NCI-H1092 treated with DMSO at 0.1 percent for 48 hours (cell line): ENCODE measurements around the gene STYXL2.
A peak's percentile ranks its signal among the peaks of the same experiment; 100 is the strongest.

Source experiments
- DNase-seq: peaks from one replicate; lab custom pipeline; 2025; lab: John Stamatoyannopoulos, UW

STYXL2 gene

GRCh38 chr1:167093846-167094516, at the start of gene STYXL2:
Gene STYXL2 (plus strand): TSS chr1:167094075. CDS start chr1:167094850, 775 bp downstream.
- no peak for DNase-seq

DNA sequence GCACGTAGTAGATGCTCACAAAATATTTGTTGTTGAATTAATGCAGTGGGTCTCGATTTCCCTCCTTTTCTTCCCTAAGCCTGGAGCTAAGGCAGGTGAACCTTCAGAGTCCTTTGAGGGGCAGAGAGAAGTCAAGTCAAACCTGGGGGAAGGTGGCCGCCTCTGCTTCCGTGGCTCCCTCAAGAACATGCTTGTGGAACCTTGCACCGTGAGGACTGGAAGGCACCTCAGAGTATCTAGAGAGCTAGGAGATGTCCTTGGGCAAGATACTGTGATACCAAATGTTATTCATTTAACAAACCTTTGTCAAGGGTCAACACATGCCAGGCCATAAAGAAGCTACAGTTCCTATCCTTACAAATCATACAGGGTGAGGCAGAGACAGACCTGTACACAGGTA, 42.0 kb upstream of the STYXL2 start:
- DNase-seq, result no peak

DNA sequence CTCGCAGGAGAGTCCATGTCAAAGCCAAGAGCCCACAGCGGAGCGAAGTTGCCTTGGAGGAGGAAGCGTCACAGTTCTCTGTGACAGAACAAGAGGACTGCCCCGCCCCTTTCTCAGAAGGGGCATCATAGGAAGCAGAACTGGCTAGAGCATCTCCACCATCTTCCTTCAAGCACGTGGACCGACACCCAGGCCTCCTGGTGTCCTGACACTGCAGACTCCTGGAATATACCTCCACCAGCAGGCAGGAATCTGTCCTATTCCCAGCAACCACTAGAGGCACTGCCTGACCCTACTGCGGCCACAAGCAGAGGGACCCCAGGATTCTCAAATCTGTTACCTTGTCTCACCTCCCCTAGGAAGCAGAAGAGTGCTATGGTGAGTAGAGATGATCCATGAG, 41.5 kb upstream of the STYXL2 start:
- peak; percentile 12 for DNase-seq

GRCh38 chr1:167054531-167054930, 39.3 kb upstream of the STYXL2 start:
- DNase-seq, result no peak

DNA sequence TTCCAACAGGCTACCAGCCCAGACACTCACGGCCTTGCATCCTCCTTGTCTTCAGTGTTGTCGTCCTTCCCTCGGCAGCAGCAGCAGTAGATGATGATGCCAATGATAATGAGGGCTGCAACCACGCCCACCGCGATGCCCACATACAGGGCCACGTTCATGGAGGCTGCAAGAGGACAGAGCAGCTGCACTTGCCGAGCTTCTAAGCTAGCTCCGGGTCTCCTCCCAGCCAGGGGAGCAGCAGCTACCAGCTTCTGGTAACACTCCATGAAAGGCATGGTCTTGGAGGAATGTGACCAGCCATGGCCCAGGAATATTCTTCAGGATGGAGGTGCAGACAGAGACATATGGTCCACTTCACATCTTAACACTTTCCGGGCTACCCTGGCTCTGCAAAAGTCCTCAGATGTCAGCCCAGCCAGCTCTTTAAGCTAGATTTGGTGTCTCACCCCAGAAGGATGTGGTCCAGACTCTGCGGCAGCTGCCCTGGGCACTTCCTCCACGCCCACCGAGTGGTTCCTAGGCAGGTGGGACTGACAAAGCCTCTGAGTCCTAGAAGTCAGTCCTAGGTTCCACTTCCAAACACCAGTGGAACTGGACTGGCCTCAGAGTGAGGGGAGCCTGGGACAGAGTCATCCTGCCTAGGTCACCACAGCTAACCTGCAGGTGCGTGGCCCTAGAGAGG, 38.8 kb upstream of the STYXL2 start:
- DNase-seq, result no peak

DNA sequence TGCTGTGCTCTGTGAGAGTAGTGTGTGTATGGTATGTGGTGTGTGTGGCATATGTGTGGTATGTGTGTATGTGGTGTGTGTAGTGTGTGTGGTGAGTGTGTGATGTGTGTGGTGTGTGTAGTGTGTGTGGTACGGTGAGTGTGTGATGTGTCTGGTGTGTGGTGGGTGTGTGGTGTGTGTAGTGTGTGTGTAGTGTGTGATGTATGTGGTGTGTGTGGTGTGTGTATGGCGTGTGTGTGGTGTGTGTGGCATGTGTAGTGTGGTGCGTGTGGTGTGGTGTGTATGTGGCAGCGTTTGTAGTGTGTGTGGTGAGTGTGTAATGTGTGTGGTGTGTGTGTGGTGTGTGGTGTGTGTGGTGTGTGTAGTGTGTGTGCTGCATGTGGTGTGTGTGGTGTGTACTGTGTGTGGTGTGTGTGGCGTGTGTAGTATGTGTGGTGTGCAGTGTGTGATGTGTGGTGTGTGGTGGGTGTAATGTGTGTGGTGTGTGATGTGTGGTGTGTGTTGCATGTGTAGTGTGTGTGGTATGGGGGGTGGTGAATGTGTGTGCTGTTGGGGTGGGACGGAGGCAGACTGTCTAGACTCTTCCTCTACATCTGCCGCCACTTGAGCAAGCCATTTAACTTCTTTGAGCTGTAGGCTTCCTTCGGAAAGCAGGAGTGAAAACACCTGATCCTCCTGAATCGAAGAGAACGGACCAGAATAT, 37.2 kb upstream of the STYXL2 start:
- no peak for DNase-seq

GRCh38 chr1:167057241-167057688, 36.6 kb upstream of the STYXL2 start:
- peak; percentile 89 for DNase-seq

DNA sequence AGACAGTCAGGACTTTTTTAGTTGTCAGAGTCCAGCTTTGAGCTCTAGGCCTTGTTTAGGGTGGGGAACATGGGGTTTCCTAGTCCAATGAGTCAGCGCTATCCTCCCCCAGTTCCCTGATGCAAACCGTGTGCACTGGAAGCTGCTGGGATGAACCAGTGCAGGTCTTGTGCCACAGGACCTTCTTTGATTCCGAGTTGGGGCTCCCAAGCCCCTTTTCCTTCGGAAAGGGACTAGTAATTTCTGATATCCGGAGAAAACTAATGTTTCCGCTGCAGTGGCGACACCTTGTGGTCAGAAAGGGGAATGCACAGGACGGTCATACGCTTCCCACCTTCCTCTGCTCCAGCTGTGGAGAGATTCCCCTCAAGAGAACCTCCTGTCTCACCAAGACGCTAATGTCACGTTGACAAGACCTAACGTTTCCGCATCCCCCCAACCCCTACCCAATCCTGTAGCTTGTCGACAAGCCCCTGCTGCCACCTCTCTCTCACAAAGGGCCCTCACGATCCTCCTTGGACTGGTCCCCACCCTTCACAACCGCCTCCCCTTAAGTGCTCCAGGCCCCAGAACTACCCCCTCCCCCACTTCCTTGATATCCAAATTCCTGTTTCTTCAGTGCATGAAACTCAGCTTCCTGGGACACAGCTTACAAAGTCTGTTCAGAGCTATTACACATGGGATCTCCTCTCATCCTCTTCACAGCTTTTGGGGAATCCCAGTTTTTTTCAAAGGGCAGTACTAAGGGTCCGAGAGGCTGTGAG, 34.6 kb upstream of the STYXL2 start:
- DNase-seq, result peak; percentile 47

DNA sequence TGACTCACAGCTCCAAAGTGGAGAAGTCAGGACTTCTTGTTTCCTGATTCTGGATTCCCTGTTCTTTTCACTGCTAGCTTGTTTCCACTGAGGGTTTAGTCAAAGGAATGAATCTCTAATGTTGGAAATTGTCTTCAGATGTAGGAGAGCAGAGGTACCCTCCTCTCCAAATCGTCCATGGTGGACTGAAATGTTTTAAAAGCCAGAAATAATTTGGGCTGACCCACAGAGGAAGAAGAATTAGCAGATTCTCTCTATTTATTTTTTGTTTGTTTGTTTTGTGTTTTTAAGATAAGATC, 34.1 kb upstream of the STYXL2 start:
- DNase-seq, result no peak

- DNase-seq, result no peak
Measured at GRCh38 chr1:167060141-167061072, 33.5 kb upstream of the STYXL2 start.

DNA sequence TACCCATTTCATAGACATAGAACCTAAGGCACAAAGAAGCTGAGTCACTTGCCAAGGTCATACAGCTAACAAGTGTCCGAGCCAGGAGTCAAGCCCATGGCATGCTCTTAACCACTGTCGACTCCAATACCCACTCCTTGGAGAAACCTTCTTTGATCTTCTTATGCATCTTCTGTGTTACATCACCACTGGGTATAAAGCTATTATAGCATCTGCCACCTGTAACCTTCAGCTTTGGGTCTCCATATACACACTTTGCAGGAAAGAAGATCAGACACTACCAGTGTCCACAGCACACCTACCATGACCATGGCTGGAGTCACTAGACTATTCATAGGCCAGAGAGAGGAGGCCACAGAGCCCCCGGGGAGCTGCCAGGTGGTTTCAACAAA, 32.8 kb upstream of the STYXL2 start:
- no peak for DNase-seq

DNA sequence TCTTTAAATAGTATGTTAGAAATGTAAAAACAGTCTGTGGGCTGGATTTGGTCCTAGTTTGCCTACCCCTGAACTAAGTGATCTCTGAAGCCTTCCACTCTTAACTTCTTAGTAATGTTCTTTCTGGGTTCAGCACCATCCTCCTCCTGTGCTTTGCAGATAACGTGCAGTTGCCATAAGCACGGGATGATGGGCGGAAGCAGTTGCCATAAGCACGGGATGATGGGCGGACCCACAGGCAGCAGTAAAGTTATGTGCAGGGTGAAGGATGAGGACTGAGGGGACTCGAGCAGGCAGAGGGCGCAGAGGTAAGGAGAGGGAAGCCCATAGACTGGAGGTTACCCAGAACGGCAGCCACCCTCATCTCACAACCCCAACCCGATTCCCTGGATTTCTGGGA, 29.3 kb upstream of the STYXL2 start:
- no peak for DNase-seq

DNA sequence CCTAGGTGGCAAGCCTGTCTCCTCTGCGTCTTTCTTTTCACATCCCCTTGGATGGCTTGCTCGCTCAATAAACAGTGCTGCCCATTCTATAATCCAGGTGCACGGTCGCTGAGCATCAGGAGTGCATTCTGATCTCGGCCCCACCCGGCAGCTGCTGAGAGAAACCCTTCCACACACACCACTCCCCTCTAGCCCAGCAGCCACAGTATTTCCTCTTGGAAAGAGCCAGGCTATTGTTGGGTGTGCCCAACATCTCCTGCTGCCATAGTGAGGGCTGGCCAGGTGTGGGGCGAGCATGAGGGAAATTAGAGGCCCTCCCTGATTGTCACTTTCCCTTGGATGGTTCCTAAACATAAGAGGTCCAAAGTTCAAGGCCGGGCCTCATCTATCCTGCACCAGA, 28.4 kb upstream of the STYXL2 start:
- no peak for DNase-seq

DNA sequence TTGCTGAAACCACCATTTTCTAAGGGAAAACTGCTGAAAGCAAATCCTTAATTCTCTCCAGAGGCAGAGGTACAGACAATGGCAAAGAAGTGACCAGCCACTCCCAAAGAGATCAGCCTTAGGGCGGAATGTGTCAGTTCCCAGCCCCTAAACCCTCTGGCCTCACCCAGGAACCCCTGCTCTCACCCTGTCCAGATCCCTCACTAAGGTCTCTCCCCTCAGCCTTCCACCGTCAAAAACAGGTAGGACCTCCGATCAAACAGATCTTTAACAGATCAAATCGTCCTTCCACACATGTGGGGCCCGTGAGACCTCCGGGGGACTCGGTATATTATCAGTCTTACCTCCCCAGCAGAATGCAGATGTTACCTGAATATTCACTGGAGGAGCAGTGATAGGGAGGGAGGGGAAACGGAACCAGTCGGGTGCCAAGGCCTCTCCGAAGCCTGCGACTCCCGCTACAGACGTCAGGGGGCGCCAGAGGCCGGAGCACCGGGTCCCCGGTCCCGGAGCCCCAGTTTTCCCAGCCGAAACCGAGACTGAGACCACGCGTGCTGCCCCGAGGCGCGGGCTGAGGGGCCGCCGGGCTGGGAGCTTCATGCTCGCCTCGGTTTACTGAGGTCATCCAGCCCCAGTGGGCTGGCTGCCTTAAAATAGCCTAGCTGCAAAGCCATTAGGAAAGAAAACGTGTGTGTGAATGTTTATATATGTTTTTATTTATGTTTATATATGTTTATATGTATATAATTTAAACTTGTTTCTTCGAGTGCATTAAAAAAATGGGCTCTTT, 27.3 kb upstream of the STYXL2 start:
- DNase-seq, result peak; percentile 77

DNA sequence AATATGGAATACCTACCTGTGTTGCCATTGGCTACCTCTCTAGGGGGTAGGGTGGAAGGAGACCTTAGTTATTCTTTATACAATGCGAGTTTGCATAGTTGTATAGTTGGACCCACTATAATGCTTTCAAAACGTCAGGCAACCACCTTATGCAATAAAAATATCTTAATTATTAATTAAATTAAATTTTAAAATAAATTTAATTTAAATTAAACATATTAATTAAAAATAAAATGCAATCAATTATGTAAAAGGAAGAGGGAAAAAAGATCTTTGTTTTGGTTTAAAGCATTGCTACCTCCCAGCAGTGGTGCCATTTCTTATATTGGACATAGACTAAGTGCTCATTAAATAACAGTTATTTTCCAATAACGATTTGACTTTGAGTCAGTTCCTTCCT, 26.0 kb upstream of the STYXL2 start:
- no peak for DNase-seq

DNA sequence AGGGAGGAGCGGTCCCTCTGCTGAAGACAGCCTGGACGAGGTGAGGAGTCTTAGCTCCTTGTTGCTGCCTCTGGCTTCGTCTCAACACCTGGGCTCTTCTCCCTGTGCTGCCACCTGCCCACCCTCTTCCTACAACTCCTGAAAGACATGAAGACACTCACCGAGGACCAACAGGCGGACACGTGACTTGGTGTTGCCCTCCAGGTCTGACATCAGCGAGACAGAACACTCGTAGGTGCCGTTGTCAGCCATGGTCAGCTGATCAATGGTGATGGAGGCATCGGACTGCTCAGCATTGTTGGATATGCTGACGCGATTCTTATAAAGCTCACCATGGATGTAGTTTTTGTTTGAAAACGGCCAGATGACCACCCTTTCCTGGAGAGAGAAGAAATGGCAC, 25.1 kb upstream of the STYXL2 start:
- DNase-seq, result no peak

DNA sequence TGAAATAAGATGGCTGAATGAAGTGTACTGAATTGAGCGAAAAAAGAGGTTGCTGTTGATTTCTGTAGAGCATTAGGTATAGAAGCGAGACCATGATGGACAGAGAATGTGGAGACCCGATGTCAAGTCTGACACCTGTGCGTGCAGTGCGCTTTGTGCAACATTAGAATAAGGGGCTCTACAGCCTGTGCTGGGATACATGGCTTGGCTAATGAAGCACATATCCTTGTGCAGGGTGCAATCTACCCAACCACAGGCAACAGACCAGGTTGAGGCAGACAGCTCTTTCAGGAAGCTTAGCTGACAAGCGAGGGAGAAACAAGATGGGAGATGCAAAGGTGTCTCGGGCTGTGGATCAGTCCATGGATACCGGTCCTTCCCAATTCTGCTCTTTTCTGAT, 22.6 kb upstream of the STYXL2 start:
- DNase-seq, result no peak

DNA sequence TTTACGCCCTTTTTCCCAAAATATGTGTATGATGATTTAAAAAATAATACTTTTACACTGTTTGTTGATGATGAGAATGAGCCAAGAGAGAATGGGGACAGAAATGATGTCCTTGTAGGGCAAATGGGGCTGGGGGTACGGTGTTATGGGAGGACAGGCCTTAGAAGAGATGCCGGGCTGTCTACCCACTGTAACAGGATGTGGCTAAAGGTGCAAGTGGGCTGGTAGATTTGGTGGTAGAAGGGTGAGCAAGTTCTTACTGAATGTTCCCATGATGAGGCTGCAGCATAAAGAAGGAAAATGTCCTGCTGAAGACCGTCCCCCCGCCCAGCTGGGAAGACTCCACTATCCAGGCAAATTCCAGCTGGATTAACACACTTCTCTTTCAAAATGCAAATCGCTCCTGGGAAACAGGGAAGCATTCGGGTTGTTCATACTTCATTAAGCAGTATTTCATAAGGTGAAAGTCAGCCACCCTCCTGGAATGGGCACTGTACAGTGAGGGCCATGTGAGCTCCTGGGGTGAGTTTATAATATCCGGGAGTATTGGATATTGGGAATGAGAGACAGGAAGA, 17.7 kb upstream of the STYXL2 start:
- DNase-seq, result no peak

DNA sequence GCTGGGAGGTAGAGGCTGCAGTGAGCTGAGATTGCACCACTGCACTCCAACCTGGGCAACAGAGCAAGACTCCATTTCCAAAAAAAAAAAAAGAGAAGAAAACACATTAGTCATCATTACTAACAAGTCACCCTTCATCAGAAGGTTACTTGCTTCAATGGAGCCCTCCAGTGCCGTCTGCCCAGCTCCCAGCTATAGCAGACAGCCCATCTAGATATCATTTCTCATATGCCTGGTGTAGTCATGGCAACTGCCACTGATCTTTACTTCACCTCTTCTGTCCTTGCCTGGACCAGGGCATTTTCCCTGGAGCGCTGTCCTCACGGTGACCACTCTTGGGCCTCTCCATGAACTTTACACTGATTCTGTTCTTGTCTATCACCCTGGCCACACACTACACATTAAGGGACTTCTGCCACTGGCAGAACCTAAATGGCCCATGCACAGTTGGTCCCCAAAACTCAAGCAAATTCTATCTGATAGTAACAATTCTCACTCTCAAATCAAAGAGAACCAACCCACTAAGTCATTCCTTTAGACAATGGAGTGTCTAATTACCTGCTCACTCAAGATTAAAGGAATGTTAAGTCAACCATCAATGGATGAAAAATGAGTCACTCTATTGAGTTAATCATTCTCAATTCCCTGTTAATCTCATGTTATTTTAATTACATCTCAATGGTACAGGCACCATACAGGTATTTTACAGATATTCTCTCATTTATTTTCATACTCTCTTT, 16.6 kb upstream of the STYXL2 start:
- DNase-seq, result no peak

GRCh38 chr1:167077868-167078210, 16.0 kb upstream of the STYXL2 start:
- no peak for DNase-seq
